Thyroid gland (tissue), 4 donors: ENCODE data around the gene VWA3B.

Source experiments
- POLR2A ChIP-seq, 2 donors: fragments of 450-650 bp; IDR thresholded peaks; one replicate each; pipeline ENCODE4 v1.6.1; 2017; ENCODE audit warnings: antibody characterized with exemption in 2 of 2, mild to moderate bottlenecking in 2 of 2, moderate library complexity in 1 of 2
- TF ChIP-seq, protein P1 (sequence below), 6 experiments: fragments of 200-600 bp in 3 of 6; fragments of 450-650 bp in 3 of 6; sonication (generic) in 3 of 6; IDR thresholded peaks; one replicate each; pipeline ENCODE4 v1.5.1; 2016 to 2019; ENCODE audit warnings: antibody characterized with exemption in 6 of 6, mild to moderate bottlenecking in 2 of 6, inconsistent platforms in 1 of 6, moderate library complexity in 1 of 6

DNA sequence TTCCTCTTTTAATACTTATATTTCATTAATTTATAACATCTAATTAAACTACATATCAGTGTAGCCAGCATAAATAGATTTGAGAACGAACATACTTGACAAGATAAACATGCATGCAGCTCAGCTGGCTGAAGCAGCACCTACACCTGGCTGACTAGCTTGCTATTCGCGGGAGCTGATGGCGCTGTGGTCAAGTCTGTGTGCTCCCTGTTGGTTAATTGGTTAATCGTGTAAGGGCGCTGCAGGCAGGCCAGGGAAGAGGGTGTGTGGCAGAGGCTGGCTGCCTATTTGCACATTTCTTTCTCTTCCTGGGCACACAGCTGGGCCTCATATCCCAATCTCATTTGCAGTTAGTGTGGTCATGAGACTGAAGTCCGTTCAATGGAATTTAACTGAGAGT lies 14.5 kb upstream of the VWA3B start:
- TF ChIP-seq, protein P1, sequence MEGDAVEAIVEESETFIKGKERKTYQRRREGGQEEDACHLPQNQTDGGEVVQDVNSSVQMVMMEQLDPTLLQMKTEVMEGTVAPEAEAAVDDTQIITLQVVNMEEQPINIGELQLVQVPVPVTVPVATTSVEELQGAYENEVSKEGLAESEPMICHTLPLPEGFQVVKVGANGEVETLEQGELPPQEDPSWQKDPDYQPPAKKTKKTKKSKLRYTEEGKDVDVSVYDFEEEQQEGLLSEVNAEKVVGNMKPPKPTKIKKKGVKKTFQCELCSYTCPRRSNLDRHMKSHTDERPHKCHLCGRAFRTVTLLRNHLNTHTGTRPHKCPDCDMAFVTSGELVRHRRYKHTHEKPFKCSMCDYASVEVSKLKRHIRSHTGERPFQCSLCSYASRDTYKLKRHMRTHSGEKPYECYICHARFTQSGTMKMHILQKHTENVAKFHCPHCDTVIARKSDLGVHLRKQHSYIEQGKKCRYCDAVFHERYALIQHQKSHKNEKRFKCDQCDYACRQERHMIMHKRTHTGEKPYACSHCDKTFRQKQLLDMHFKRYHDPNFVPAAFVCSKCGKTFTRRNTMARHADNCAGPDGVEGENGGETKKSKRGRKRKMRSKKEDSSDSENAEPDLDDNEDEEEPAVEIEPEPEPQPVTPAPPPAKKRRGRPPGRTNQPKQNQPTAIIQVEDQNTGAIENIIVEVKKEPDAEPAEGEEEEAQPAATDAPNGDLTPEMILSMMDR (IDR thresholded peaks at IDR 0.05) = no peak
- no peak for TF ChIP-seq POLR2A (IDR thresholded peaks at IDR 0.05)
